Stomach (tissue), 4 donors: ENCODE measurements around the gene CELA2A.

Experiments used
- CTCF ChIP-seq, 7 experiments: fragments of 450-650 bp in 4 of 7; fragments of 200-600 bp in 3 of 7; sonication (generic) in 3 of 7; IDR thresholded peaks; one replicate each; pipeline ENCODE4 v1.5.1; 2016 to 2019; ENCODE audit warnings: antibody characterized with exemption in 7 of 7, control low read depth in 2 of 7, mild to moderate bottlenecking in 1 of 7
- POLR2A ChIP-seq, 4 donors: fragments of 450-650 bp; IDR thresholded peaks; one replicate each; pipeline ENCODE4 v1.6.1; 2016; ENCODE audit warnings: antibody characterized with exemption in 4 of 4, control low read depth in 2 of 4, mild to moderate bottlenecking in 1 of 4, moderate library complexity in 1 of 4
- POLR2AphosphoS5 ChIP-seq, 3 donors: sonication (generic); formaldehyde crosslinking; IDR thresholded peaks; one replicate each; pipeline ENCODE4 v1.6.1; 2016; ENCODE audit warnings: antibody characterized with exemption in 3 of 3

- TF ChIP-seq POLR2AphosphoS5 (IDR thresholded peaks at IDR 0.05) (no peak), CTCF (IDR thresholded peaks at IDR 0.05) (no peak), POLR2A (IDR thresholded peaks at IDR 0.05) (no peak)
These were observed 37.4 kb downstream of the CELA2A start for GRCh38 chr1:15493869-15494390.
